GM19372 (cell line): ENCODE measurements around the gene ORAI3.

ENCODE experiments used
- ATAC-seq: cut with Tn5 transposase; IDR thresholded peaks from one replicate; pipeline ENCODE4 v1.9.1; 2021; ENCODE audit warnings: mild to moderate bottlenecking, low read depth, moderate library complexity; ENCODE audit not compliant: unreplicated experiment

ORAI3 gene

GRCh38 chr16:30966033-30966619 lies 17.3 kb downstream of the ORAI3 start:
- no peak for ATAC-seq

DNA sequence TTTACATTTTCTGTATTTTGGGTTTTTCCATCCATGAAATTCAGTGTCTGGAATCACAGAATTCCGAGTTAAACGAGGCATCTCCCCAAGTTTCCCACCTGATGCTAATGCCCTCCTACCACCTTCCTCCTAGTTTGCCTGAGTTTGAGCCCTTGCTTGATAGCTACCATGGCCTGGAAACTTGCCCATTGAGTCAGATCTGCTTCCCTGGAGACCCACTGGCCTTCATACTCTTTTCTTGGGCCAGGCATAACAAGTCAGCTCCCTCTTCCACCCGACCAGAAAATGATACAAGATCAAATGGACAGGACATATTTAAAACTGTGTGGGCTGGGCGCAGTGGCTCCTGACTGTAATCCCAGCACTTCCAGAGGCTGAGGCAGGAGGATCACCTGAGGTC lies 18.9 kb downstream of the ORAI3 start:
- ATAC-seq: no peak

DNA sequence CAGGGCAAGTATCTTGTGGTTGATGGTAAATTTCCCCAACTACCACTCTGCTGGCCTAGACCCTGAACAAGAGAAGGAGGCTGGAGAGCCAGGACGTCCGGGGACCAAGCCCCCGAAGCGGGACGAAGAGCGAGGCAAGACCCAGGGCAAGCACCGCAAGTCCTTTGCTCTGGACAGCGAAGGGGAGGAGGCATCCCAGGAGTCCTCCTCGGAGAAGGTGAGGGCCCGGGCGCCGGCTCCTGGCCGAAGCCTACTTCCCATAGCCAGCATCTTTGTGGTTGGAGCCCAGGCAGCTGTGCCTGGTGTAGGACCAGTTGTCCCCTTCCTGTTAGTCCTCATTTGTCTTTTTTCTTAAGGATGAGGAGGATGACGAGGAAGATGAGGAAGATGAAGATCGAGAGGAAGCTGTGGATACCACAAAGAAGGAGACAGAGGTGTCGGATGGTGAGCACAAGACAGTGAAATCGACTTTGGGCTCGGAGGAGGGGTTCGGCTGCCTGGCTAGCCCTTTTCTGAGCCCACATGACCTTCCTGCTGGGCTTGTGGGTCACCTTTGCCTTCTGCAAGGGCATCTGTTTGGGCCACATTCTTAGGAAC lies 20.5 kb downstream of the ORAI3 start:
- no peak for ATAC-seq

GRCh38 chr16:30971298-30971697 lies 22.4 kb downstream of the ORAI3 start:
- no peak for ATAC-seq

- no peak for ATAC-seq
These were observed 24.0 kb downstream of the ORAI3 start for GRCh38 chr16:30972872-30973271.

DNA sequence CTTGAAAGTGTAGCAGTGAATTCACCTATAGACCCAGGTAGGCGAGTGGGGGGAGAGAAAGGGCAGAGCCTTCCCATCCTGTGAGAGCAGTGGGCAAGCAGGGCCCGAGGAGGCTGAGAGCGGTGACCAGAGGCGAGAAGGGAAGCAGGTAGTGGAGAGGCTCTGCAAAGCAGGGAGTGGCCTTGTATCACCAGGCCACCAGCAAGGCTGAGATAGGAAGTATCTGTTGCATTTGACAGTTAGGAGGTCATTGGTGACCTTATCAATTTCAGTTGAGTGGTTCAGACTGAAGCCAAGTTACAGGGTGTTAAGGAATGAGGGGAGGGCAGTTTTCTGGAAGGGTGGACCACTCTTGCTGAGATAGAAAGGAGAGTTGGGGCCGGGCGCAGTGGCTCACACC lies 25.5 kb downstream of the ORAI3 start:
- no peak for ATAC-seq

- ATAC-seq: no peak
These were observed 27.6 kb downstream of the ORAI3 start for GRCh38 chr16:30976486-30976885.

DNA sequence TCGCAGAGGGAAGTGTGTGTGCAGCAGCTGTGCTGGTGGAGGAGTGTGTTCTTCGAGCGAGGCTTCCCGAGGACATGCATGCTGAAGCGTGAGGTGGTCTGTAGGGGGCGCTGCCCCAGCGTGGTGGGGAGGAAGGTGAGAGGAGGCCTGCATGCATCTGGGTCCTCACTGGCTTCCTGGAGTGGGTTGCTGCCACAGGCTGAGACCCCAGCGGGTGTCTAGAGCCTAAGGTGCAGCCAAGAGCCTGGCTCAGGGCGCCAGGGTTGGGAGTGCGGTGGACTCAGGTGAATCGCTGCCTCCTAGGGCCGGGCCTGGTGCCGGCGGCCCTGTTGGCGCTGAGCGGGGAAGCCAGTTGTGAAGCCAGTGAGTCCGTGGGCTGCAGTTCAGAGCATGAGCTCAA lies 28.6 kb downstream of the ORAI3 start:
- ATAC-seq: no peak

GRCh38 chr16:30979170-30980022 lies 30.5 kb downstream of the ORAI3 start:
- no peak for ATAC-seq

DNA sequence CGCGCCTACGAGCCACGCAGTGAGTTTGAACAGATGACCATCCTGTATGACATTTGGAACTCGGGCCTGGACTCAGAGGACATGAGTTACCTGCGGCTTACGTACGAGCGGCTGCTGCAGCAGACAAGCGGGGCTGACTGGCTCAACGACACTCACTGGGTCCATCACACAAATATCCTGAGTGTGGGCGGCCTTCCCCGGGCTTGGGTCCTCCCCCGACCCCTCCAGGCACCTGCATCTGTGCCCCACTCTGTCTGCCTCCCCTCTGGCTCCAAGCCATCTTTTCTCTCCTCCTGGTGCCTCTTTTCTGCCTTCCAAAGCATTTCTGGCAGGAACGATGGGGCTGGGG lies 31.1 kb downstream of the ORAI3 start:
- no peak for ATAC-seq

GRCh38 chr16:30980434-30980833 lies 31.6 kb downstream of the ORAI3 start:
- ATAC-seq: no peak

DNA sequence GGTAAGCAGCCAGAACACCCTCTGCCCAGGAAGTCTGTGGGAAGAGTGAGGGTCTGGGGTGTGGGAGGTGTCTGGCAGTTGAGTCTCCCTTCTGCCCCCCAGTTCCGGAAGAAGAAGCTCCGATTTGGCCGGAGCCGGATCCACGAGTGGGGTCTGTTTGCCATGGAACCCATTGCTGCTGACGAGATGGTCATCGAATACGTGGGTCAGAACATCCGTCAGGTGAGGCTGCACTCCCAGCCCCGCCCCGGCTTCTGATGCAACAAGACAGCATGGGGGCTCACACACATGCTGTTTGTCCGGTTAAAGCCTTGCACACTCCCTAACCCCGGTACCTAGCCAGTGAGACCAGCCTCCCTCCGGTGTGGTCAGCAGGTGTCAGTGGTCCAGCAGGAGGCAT lies 32.1 kb downstream of the ORAI3 start:
- no peak for ATAC-seq

DNA sequence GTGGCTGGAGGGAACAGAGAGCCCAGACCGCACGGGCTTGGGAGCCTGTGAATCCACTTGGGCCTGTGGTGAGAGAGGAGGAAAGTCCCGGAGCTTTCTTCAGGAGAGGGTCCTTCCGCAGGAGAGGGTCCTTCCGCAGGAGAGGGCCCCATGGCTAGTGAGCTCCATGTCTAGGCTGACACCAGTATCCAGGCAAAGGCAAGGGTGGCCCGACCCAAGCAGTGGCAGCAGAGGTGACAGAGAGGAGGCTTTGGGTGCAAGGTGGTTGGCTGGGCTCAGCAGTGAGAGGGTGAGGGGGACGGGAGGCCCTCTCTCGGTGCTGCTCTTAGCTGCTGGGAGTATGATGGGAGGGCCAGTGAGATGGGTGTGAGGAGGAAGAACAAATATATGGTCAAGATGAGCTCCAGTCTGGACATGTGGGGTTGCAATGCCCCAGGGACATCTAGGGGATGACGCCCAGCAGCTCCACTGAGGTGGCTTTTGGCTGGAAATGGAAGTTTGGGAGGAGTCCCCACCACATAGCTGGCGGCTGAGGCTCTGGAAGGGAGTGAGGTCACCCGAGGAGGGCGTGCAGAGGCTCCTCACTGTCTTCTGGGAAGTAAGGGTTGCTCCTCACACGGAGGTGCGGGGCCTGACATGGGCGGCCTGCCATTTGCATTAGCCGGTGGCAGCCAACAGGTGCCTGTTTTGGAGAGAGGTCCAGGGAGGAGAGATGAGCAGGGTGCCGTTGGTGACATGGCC lies 33.9 kb downstream of the ORAI3 start:
- ATAC-seq: no peak

- no peak for ATAC-seq
These were observed 34.5 kb downstream of the ORAI3 start for GRCh38 chr16:30983289-30983889.

GRCh38 chr16:30983898-30984610 lies 35.2 kb downstream of the ORAI3 start:
- ATAC-seq: no peak

GRCh38 chr16:30984669-30985400 lies 36.0 kb downstream of the ORAI3 start, which contains the start of gene HSD3B7:
Gene HSD3B7 (plus strand): TSS chr16:30985207. CDS start chr16:30985659, 452 bp downstream.
- peak; percentile 62 for ATAC-seq

DNA sequence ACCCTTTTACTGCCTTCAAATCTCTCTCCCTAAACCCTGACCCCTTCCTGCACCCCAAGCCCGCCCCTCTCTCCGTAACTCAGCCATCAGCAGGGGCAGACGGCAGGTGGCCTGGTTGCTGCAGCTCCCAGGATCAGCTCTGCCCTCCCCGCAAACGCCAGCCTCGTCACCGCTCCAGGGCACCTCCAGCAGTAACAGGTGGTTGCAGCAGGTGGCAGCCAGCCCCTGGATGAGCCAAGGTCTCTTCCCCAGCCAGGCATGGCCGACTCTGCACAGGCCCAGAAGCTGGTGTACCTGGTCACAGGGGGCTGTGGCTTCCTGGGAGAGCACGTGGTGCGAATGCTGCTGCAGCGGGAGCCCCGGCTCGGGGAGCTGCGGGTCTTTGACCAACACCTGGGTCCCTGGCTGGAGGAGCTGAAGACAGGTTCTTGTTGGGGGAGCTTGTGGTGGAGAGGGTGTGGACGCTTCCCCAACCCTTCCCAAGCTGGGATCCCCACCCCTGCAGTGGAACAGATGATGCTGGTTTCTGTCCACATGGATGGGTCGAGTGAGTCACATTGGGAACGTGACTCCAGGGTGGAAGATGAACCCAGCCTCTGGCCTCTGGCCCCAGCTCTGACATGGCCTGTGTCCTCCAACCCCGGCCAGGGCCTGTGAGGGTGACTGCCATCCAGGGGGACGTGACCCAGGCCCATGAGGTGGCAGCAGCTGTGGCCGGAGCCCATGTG lies 36.7 kb downstream of the ORAI3 start:
- no peak for ATAC-seq

DNA sequence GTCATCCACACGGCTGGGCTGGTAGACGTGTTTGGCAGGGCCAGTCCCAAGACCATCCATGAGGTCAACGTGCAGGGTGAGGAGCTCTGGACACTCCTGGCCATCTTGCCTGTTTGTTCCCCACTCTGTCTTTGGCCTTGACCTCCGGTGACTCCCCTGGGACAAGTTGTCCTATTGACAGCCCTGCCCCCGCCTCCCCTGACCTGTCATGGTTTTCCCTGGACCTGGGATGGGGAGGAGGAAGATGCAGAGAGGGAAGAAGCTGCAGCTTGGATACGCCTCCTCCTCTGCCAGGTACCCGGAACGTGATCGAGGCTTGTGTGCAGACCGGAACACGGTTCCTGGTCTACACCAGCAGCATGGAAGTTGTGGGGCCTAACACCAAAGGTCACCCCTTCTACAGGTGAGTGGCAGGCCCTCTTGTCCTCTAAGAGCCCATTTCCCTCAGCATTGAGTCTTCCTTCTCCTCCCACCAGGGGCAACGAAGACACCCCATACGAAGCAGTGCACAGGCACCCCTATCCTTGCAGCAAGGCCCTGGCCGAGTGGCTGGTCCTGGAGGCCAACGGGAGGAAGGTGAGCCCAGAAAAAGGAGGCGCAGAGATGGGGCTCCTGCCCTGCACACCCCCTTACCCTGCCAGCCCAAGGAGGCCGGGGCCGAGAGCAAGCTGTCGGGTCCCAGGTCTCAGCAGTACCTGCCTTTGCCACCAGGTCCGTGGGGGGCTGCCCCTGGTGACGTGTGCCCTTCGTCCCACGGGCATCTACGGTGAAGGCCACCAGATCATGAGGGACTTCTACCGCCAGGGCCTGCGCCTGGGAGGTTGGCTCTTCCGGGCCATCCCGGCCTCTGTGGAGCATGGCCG lies 37.5 kb downstream of the ORAI3 start:
- no peak for ATAC-seq
